NCI-H510A treated with DMSO at 0.1 percent for 48 hours (cell line): ENCODE measurements around the gene LRP1.

ENCODE experiments used
- DNase-seq: peaks from one replicate; lab custom pipeline; 2025; lab: John Stamatoyannopoulos, UW

The LRP1 gene

GRCh38 chr12:57254506-57255280 is 126.4 kb downstream of the LRP1 start:
- no peak for DNase-seq

- DNase-seq, result no peak
Measured at GRCh38 chr12:57255916-57256315, 127.6 kb downstream of the LRP1 start.

- DNase-seq, result no peak
Measured at GRCh38 chr12:57258977-57259970, 131.0 kb downstream of the LRP1 start.

GRCh38 chr12:57260366-57260765 is 132.1 kb downstream of the LRP1 start:
- no peak for DNase-seq

- DNase-seq, result peak; percentile 76
Measured at GRCh38 chr12:57261428-57261865, 133.2 kb downstream of the LRP1 start.

- DNase-seq, result no peak
Measured at GRCh38 chr12:57262126-57262822, 134.0 kb downstream of the LRP1 start.
